OCI-LY7 (cell line): ENCODE data around the gene PFAS. TPM values are rescaled to one million over a fixed set of nuclear protein-coding genes. Genes with fewer than 3 reads are reported as not detected.

ENCODE experiments used
- BruUV-seq: library from RNA; stranded (reverse); fragments of 400-500 nt; replicated peaks from 2 replicates; lab custom pipeline; 2021; lab: Mats Ljungman, UMichigan
- CTCF ChIA-PET: fragments of 300-600 bp; sonication (Branson Sonifier 250); formaldehyde crosslinking; loops from one replicate; lab custom pipeline; 2022; ENCODE audit warnings: antibody characterized with exemption; ENCODE audit not compliant: unreplicated experiment; lab: Charles Lee
- POLR2A ChIA-PET: fragments of 300-600 bp; sonication (Branson Sonifier 250); formaldehyde crosslinking; loops from one replicate; lab custom pipeline; 2022; ENCODE audit warnings: antibody characterized with exemption; lab: Charles Lee
- DNase-seq: peaks from one replicate; pipeline ENCODE4 v3.0.0-alpha.2; 2015; ENCODE audit warnings: low spot score
- H2AFZ ChIP-seq: fragments of 200-600 bp; sonication (generic), shearing (Covaris generic); 2 replicates; pipeline ENCODE4 v1.6.1; 2014; ENCODE audit warnings: mild to moderate bottlenecking, antibody characterized with exemption, low read length, moderate library complexity
- H3K27ac ChIP-seq: fragments of 200-600 bp; sonication (generic); 2 replicates; pipeline ENCODE4 v1.5.1; 2014; ENCODE audit warnings: mixed run types, low read depth, mild to moderate bottlenecking, moderate library complexity, low read length, inconsistent platforms; ENCODE audit not compliant: poor library complexity, severe bottlenecking
- H3K36me3 ChIP-seq: fragments of 200-600 bp; sonication (generic); 2 replicates; pipeline ENCODE4 v1.6.1; 2014; ENCODE audit warnings: mild to moderate bottlenecking, antibody characterized with exemption, low read length, moderate library complexity, mixed read lengths; ENCODE audit not compliant: insufficient read depth
- H3K4me1 ChIP-seq: fragments of 200-600 bp; sonication (generic); 2 replicates; pipeline ENCODE4 v1.5.1; 2014; ENCODE audit warnings: mild to moderate bottlenecking, low read length; ENCODE audit not compliant: insufficient read depth, poor library complexity, severe bottlenecking
- H3K4me2 ChIP-seq: fragments of 200-600 bp; sonication (generic); 2 replicates; pipeline ENCODE4 v1.6.1; 2014; ENCODE audit warnings: mild to moderate bottlenecking, low read length
- H3K4me3 ChIP-seq: fragments of 200-600 bp; sonication (generic); 2 replicates; pipeline ENCODE4 v1.5.1; 2014; ENCODE audit warnings: mild to moderate bottlenecking, low read depth, low read length; ENCODE audit not compliant: poor library complexity, severe bottlenecking
- H3K79me2 ChIP-seq: fragments of 200-600 bp; sonication (generic); 2 replicates; pipeline ENCODE4 v1.6.1; 2016; ENCODE audit warnings: low read depth, mild to moderate bottlenecking, low read length, moderate library complexity, mixed read lengths; ENCODE audit not compliant: insufficient read depth
- H3K9me2 ChIP-seq: fragments of 200-600 bp; sonication (generic); 2 replicates; pipeline ENCODE4 v1.6.1; 2016; ENCODE audit warnings: mild to moderate bottlenecking, low read length, mixed read lengths; ENCODE audit not compliant: insufficient read depth
- H3K9me3 ChIP-seq: fragments of 200-600 bp; sonication (generic); 2 replicates; pipeline ENCODE4 v1.6.1; 2014; ENCODE audit warnings: mild to moderate bottlenecking, mixed run types, low read length, mixed read lengths
- H4K20me1 ChIP-seq: fragments of 200-600 bp; sonication (generic); 2 replicates; pipeline ENCODE4 v1.6.1; 2014; ENCODE audit warnings: mild to moderate bottlenecking, antibody characterized with exemption, low read length, moderate library complexity, mixed read lengths; ENCODE audit not compliant: insufficient read depth
- EZH2phosphoT487 ChIP-seq: fragments of 200-600 bp; sonication (generic); IDR thresholded peaks from 2 replicates; pipeline ENCODE4 v1.6.1; 2018; ENCODE audit warnings: low read depth, borderline replicate concordance, mild to moderate bottlenecking, mixed run types, antibody characterized with exemption, low read length, moderate library complexity, mixed read lengths
- intact Hi-C: fragments of 100-400 bp; cut with micrococcal nuclease; formaldehyde crosslinking; loops from one replicate; pipeline ENCODE4 v1.10.0; 2022; ENCODE audit not compliant: unreplicated experiment
- total RNA-seq, 2 experiments: library from RNA; depleted of rRNA in 1 of 2; stranded (reverse); fragments of >200 nt in 1 of 2; shearing (Covaris generic) in 1 of 2; gene quantifications; 2 replicates each; pipeline ENCODE4 v1.2.3, GENCODE V29; 2014 to 2022
- TF ChIP-seq, protein P1 (sequence below): fragments of 200-600 bp; sonication (generic); conservative IDR thresholded peaks from 2 replicates; pipeline ENCODE4 v1.5.1; 2014; ENCODE audit warnings: mild to moderate bottlenecking, antibody characterized with exemption, low read length, moderate library complexity, mixed read lengths

The PFAS gene
- total RNA-seq, 2 experiments from 2014 or later: 114 to 180 TPM

DNA sequence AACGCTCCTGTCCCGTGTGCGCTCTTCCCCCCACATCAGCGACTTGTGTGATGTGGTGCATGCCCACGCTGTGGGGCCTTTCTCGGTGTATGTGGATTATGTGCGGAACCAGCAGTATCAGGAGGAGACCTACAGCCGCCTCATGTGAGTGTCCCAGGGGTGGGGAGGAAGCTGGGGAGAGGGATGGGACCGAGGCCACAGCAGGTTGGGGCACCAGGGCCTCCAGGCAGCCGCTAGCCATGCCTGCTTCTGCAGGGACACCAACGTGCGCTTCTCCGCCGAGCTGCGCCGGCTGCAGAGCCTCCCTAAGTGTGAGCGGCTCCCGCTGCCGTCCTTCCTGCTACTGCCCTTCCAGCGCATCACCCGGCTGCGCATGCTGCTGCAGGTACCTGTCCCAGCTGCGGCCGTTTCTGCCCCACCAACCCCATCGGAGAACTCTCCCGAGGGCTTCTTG, 66.7 kb downstream of the PFAS start:
- no peaks in the 10 kb centered on the region for H3K9me3 ChIP-seq
- H3K9me2 ChIP-seq: no peaks in the 10 kb centered on the region
- H3K4me1 ChIP-seq: no peaks in the 10 kb centered on the region
- no peak overlapping the region for H3K4me2 ChIP-seq
- DNase-seq: no peak
- ChIA-PET CTCF (no interaction called here), POLR2A (interaction anchor here (0.6 kb wide), 1 partner anchor 10 kb away, joined by 3 read pairs; no protein-coding TSS in a partner anchor)
- no peak overlapping the region for H3K4me3 ChIP-seq
- no TSS peak for BruUV-seq
- H3K27ac ChIP-seq: no peak overlapping the region
- H4K20me1 ChIP-seq: no peaks in the 10 kb centered on the region
- H3K79me2 ChIP-seq: no peaks in the 10 kb centered on the region
- intact Hi-C loops: no loop called here
- TF ChIP-seq EZH2phosphoT487: no peak
- TF ChIP-seq, protein P1, sequence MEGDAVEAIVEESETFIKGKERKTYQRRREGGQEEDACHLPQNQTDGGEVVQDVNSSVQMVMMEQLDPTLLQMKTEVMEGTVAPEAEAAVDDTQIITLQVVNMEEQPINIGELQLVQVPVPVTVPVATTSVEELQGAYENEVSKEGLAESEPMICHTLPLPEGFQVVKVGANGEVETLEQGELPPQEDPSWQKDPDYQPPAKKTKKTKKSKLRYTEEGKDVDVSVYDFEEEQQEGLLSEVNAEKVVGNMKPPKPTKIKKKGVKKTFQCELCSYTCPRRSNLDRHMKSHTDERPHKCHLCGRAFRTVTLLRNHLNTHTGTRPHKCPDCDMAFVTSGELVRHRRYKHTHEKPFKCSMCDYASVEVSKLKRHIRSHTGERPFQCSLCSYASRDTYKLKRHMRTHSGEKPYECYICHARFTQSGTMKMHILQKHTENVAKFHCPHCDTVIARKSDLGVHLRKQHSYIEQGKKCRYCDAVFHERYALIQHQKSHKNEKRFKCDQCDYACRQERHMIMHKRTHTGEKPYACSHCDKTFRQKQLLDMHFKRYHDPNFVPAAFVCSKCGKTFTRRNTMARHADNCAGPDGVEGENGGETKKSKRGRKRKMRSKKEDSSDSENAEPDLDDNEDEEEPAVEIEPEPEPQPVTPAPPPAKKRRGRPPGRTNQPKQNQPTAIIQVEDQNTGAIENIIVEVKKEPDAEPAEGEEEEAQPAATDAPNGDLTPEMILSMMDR: no peak
- no peaks in the 10 kb centered on the region for H3K36me3 ChIP-seq
- no peak overlapping the region for H2AFZ ChIP-seq

DNA sequence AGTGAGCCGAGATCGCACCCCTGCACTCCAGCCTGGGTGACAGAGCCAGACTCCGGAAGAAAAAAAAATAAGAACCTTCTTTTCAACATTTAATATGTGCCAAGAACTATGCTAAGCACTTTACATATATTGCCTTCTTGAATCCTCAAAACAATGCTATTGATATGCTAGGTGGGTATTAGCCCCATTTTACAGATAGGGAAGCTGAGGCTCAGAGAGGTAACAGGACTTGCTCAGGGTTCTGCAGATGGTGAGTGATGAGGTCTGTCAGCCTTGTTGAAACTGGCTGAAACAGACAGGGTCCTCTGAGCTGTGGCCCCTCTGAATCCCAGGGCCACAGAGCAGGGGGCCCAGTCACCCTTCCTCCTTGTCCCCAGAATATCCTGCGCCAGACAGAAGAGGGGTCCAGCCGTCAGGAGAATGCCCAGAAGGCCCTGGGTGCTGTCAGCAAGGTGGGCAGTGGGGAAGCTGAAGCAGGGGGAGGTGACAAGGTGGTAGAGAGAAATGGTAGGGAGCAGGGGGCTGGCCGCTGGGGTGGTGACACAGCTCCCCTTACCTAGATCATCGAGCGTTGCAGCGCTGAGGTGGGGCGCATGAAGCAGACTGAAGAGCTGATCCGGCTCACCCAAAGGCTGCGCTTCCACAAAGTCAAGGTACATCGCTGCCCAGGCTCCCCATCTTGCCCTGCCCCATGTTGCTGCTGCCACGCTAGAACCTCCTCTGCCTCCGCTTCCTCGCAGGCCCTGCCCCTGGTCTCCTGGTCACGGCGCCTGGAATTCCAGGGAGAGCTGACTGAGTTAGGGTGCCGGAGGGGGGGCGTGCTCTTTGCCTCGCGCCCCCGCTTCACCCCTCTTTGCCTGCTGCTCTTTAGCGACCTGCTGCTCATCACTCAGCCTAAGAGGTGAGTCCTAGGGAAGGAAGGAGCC, 69.2 kb downstream of the PFAS start:
- ChIA-PET CTCF (no interaction called here), POLR2A (interaction anchor here (1.1 kb wide), 1 partner anchor 23 kb away, joined by 4 read pairs; no protein-coding TSS in a partner anchor)
- no peaks in the 10 kb centered on the region for H3K9me3 ChIP-seq
- no peak overlapping the region for H2AFZ ChIP-seq
- no peaks in the 10 kb centered on the region for H3K9me2 ChIP-seq
- no peaks in the 10 kb centered on the region for H3K79me2 ChIP-seq
- intact Hi-C loops: no loop called here
- no peak overlapping the region for H3K4me3 ChIP-seq
- no TSS peak for BruUV-seq
- no peaks in the 10 kb centered on the region for H3K36me3 ChIP-seq
- no peak overlapping the region for H3K4me2 ChIP-seq
- H3K27ac ChIP-seq: no peak overlapping the region
- TF ChIP-seq, protein P1: no peak
- no peak for TF ChIP-seq EZH2phosphoT487
- DNase-seq: no peak
- no peaks in the 10 kb centered on the region for H3K4me1 ChIP-seq
- no peaks in the 10 kb centered on the region for H4K20me1 ChIP-seq

Other genes with a start within 250 kb of the PFAS start
- not detected in 2 replicates for gene GUCY2D, start 246.7 kb upstream of the PFAS start, total RNA-seq (2014; rRNA removed; shearing (Covaris generic))
- not detected in 2 replicates for gene GUCY2D, start 246.7 kb upstream of the PFAS start, total RNA-seq (2022)
- gene ALOX15B, start 210.2 kb upstream of the PFAS start, total RNA-seq (2014; rRNA removed; shearing (Covaris generic)): not detected in 2 replicates
- not detected in 2 replicates for gene ALOX15B, start 210.2 kb upstream of the PFAS start, total RNA-seq (2022)
- 2.0 TPM in 1 of 2 replicates, not detected in the other for gene ALOX12B, start 161.6 kb upstream of the PFAS start, total RNA-seq (2014; rRNA removed; shearing (Covaris generic))
- 4.5 and 5.3 TPM in 2 replicates for gene ALOX12B, start 161.6 kb upstream of the PFAS start, total RNA-seq (2022)
- gene ALOXE3, start 130.8 kb upstream of the PFAS start, total RNA-seq (2014; rRNA removed; shearing (Covaris generic)): not detected in 2 replicates
- gene ALOXE3, start 130.8 kb upstream of the PFAS start, total RNA-seq (2022): 0.10 TPM in 1 of 2 replicates, not detected in the other
- gene HES7, start 125.2 kb upstream of the PFAS start, total RNA-seq (2014; rRNA removed; shearing (Covaris generic)): 0.44 and 0.75 TPM in 2 replicates
- gene HES7, start 125.2 kb upstream of the PFAS start, total RNA-seq (2022): 4.6 and 5.8 TPM in 2 replicates
- 13.9 and 15.4 TPM in 2 replicates for gene PER1, start 96.9 kb upstream of the PFAS start, total RNA-seq (2014; rRNA removed; shearing (Covaris generic))
- 38.0 and 48.0 TPM in 2 replicates for gene PER1, start 96.9 kb upstream of the PFAS start, total RNA-seq (2022)
- gene VAMP2, start 86.3 kb upstream of the PFAS start, total RNA-seq (2014; rRNA removed; shearing (Covaris generic)): 10.4 and 21.2 TPM in 2 replicates
- gene VAMP2, start 86.3 kb upstream of the PFAS start, total RNA-seq (2022): 40.9 and 45.1 TPM in 2 replicates
- 34.6 and 57.0 TPM in 2 replicates for gene TMEM107, start 72.9 kb upstream of the PFAS start, total RNA-seq (2014; rRNA removed; shearing (Covaris generic))
- gene TMEM107, start 72.9 kb upstream of the PFAS start, total RNA-seq (2022): 43.9 and 45.4 TPM in 2 replicates
- gene BORCS6, start 59.1 kb upstream of the PFAS start, total RNA-seq (2014; rRNA removed; shearing (Covaris generic)): 13.9 and 14.3 TPM in 2 replicates
- 12.0 and 12.7 TPM in 2 replicates for gene BORCS6, start 59.1 kb upstream of the PFAS start, total RNA-seq (2022)
- 248 and 283 TPM in 2 replicates for gene AURKB, start 38.7 kb upstream of the PFAS start, total RNA-seq (2014; rRNA removed; shearing (Covaris generic))
- gene AURKB, start 38.7 kb upstream of the PFAS start, total RNA-seq (2022): 310 and 323 TPM in 2 replicates
- gene CTC1, start 1.2 kb upstream of the PFAS start, total RNA-seq (2014; rRNA removed; shearing (Covaris generic)): 36.2 and 50.3 TPM in 2 replicates
- 97.6 and 122 TPM in 2 replicates for gene CTC1, start 1.2 kb upstream of the PFAS start, total RNA-seq (2022)
- gene RANGRF, start 39.4 kb downstream of the PFAS start, total RNA-seq (2014; rRNA removed; shearing (Covaris generic)): 30.6 and 32.2 TPM in 2 replicates
- gene RANGRF, start 39.4 kb downstream of the PFAS start, total RNA-seq (2022): 43.3 and 46.7 TPM in 2 replicates
- 3.9 and 4.5 TPM in 2 replicates for gene SLC25A35, start 46.1 kb downstream of the PFAS start, total RNA-seq (2014; rRNA removed; shearing (Covaris generic))
- gene SLC25A35, start 46.1 kb downstream of the PFAS start, total RNA-seq (2022): 23.8 and 27.8 TPM in 2 replicates
- not detected in 2 replicates for gene ARHGEF15, start 61.0 kb downstream of the PFAS start, total RNA-seq (2014; rRNA removed; shearing (Covaris generic))
- gene ARHGEF15, start 61.0 kb downstream of the PFAS start, total RNA-seq (2022): not detected in 2 replicates
- gene ODF4, start 90.6 kb downstream of the PFAS start, total RNA-seq (2014; rRNA removed; shearing (Covaris generic)): not detected in 2 replicates
- not detected in 2 replicates for gene ODF4, start 90.6 kb downstream of the PFAS start, total RNA-seq (2022)
- gene RPL26, start 133.9 kb downstream of the PFAS start, total RNA-seq (2014; rRNA removed; shearing (Covaris generic)): 4,013 and 5,038 TPM in 2 replicates
- gene RPL26, start 133.9 kb downstream of the PFAS start, total RNA-seq (2022): 3,139 and 3,331 TPM in 2 replicates
- 0.06 TPM in 1 of 2 replicates, not detected in the other for gene RNF222, start 148.5 kb downstream of the PFAS start, total RNA-seq (2014; rRNA removed; shearing (Covaris generic))
- gene RNF222, start 148.5 kb downstream of the PFAS start, total RNA-seq (2022): 0.15 TPM in 2 replicates
- gene NDEL1, start 186.6 kb downstream of the PFAS start, total RNA-seq (2014; rRNA removed; shearing (Covaris generic)): 37.9 and 40.0 TPM in 2 replicates
- gene NDEL1, start 186.6 kb downstream of the PFAS start, total RNA-seq (2022): 65.7 and 69.9 TPM in 2 replicates